Osteoblast (primary cell): Measurements from ENCODE around the gene CACNA2D3. TPM values are rescaled to one million over a fixed set of nuclear protein-coding genes. Genes with fewer than 3 reads are reported as not detected.
"Not testable (repeated sequence)": the region's sequence is repeated elsewhere in the genome, so short reads cannot be mapped to it uniquely, and the experiment has no call there.

Experiments used
- DNase-seq: peaks from one replicate; pipeline ENCODE4 v3.0.0; 2011; ENCODE audit warnings: low spot score, mixed read lengths; ENCODE audit not compliant: insufficient read length; ENCODE audit errors: missing footprints
- H2AFZ ChIP-seq: 2 replicates; pipeline ENCODE4 v1.6.0; 2011; ENCODE audit warnings: mild to moderate bottlenecking, low read length
- H3K27ac ChIP-seq: 2 replicates; pipeline ENCODE4 v1.5.1; 2011; ENCODE audit warnings: mild to moderate bottlenecking, low read depth, low read length, moderate library complexity
- H3K27me3 ChIP-seq: 2 replicates; pipeline ENCODE4 v1.6.0; 2012; ENCODE audit warnings: mild to moderate bottlenecking, control low read depth, inconsistent platforms, low read length, moderate library complexity; ENCODE audit not compliant: insufficient read depth
- H3K36me3 ChIP-seq: 2 replicates; pipeline ENCODE4 v1.5.1; 2011; ENCODE audit warnings: mild to moderate bottlenecking, low read length, control low read depth, moderate library complexity; ENCODE audit not compliant: insufficient read depth
- H3K4me1 ChIP-seq: 2 replicates; pipeline ENCODE4 v1.5.1; 2011; ENCODE audit warnings: mild to moderate bottlenecking, low read length, control low read depth, moderate library complexity; ENCODE audit not compliant: insufficient read depth
- H3K4me2 ChIP-seq: 2 replicates; pipeline ENCODE4 v1.6.0; 2011; ENCODE audit warnings: mild to moderate bottlenecking, low read length; ENCODE audit not compliant: insufficient read depth
- H3K4me3 ChIP-seq: fragments of 200-600 bp; sonication (generic); 3 replicates; pipeline ENCODE4 v1.5.1; 2012; ENCODE audit warnings: mild to moderate bottlenecking, low read length, inconsistent platforms; ENCODE audit not compliant: insufficient read depth
- H3K79me2 ChIP-seq: 2 replicates; pipeline ENCODE4 v1.6.0; 2012; ENCODE audit warnings: mild to moderate bottlenecking, low read length, control low read depth, inconsistent platforms; ENCODE audit not compliant: insufficient read depth
- H3K9me3 ChIP-seq: 2 replicates; pipeline ENCODE4 v1.5.1; 2011; ENCODE audit warnings: low read depth, low read length, control low read depth
- H4K20me1 ChIP-seq: 2 replicates; pipeline ENCODE4 v1.6.0; 2012; ENCODE audit warnings: mild to moderate bottlenecking, low read length, control low read depth; ENCODE audit not compliant: insufficient read depth
- total RNA-seq: library from RNA; depleted of rRNA; stranded (reverse); fragments of >200 nt; gene quantifications from 2 replicates; pipeline ENCODE4 v1.2.3, GENCODE V29; 2012
- TF ChIP-seq, protein P1 (sequence below): IDR thresholded peaks from 2 replicates; pipeline ENCODE4 v1.5.1; 2011; ENCODE audit warnings: mild to moderate bottlenecking, low read depth, low read length, moderate library complexity; ENCODE audit errors: extremely low read depth

The CACNA2D3 gene
- total RNA-seq, 1 donor = 0.36 TPM

DNA sequence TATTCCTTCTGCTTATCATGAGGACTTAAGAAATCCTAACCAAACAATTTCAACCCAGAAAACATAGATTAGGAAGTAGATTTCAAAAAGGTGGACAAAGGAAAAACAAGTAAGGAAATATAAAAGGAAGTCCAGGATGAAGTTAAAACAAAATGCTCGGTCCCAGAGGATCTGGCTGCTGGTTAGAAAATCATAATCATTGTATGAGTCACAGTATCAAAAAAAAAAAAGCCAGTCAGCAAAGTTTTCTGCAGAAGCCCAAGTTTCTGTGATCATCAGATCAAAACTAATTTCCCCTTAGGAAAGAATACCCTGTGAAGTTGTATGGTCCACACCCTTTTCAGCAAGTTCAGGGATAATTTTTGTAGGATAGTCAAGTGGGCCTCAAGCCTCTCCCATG lies 848.5 kb downstream of the CACNA2D3 start:
- Histone ChIP-seq H4K20me1 (no peaks in the 10 kb centered on the region), H3K4me1 (peaks cover 38% of the 10 kb centered on the region), H3K79me2 (no peaks in the 10 kb centered on the region), H3K27ac (peak overlapping the region; percentile 27), H2AFZ (no peak overlapping the region), H3K4me2 (peak overlapping the region; percentile 11), H3K9me3 (no peaks in the 10 kb centered on the region), H3K36me3 (no peaks in the 10 kb centered on the region), H3K4me3 (no peak overlapping the region), H3K27me3 (no peaks in the 10 kb centered on the region)
- peak; percentile 71 for DNase-seq
- TF ChIP-seq, protein P1, sequence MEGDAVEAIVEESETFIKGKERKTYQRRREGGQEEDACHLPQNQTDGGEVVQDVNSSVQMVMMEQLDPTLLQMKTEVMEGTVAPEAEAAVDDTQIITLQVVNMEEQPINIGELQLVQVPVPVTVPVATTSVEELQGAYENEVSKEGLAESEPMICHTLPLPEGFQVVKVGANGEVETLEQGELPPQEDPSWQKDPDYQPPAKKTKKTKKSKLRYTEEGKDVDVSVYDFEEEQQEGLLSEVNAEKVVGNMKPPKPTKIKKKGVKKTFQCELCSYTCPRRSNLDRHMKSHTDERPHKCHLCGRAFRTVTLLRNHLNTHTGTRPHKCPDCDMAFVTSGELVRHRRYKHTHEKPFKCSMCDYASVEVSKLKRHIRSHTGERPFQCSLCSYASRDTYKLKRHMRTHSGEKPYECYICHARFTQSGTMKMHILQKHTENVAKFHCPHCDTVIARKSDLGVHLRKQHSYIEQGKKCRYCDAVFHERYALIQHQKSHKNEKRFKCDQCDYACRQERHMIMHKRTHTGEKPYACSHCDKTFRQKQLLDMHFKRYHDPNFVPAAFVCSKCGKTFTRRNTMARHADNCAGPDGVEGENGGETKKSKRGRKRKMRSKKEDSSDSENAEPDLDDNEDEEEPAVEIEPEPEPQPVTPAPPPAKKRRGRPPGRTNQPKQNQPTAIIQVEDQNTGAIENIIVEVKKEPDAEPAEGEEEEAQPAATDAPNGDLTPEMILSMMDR = no peak

DNA sequence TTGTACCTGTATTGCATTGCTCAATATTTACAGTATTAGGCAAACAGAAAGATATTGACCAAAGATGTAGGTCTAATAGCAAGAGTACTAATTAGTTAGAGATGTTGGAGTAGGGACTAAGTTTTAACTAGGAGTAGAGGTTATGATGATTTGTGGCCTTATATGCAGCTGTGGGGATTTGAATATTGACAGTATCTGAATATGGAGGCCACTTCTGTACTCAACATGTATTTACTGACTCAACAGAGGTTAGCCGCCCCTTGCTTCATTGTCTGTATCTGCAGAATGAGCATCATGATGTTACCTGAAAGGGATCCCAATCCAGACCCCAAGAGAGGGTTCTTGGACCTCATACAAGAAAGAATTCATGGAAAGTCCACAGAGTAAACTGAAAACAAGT lies 855.1 kb downstream of the CACNA2D3 start:
- Histone ChIP-seq H2AFZ (no peak overlapping the region), H3K79me2 (no peaks in the 10 kb centered on the region), H3K4me2 (no peak overlapping the region), H3K9me3 (no peaks in the 10 kb centered on the region), H3K36me3 (no peaks in the 10 kb centered on the region), H3K4me3 (no peak overlapping the region), H4K20me1 (no peaks in the 10 kb centered on the region), H3K4me1 (no peaks in the 10 kb centered on the region), H3K27ac (no peak overlapping the region), H3K27me3 (no peaks in the 10 kb centered on the region)
- TF ChIP-seq, protein P1 = no peak
- DNase-seq = no peak

DNA sequence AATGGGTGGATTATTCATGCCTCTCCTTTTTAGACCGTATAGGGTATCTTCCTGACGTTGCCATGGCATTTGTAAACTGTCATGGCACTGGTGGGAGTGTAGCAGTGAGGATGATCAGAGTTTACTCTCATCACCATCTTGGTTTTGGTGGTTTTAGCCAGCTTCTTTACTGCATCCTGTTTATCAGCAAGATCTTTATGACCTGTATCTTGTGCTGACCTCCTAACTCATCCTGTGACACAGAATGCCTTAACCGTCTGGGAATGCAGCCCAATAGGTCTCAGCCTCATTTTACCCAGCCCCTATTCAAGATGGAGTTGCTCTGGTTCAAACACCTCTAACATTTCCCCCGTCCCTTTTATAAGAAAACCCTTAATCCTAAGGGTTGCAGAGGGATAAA lies 855.6 kb downstream of the CACNA2D3 start:
- H3K9me3 ChIP-seq, H4K20me1 ChIP-seq: not testable (repeated sequence)

DNA sequence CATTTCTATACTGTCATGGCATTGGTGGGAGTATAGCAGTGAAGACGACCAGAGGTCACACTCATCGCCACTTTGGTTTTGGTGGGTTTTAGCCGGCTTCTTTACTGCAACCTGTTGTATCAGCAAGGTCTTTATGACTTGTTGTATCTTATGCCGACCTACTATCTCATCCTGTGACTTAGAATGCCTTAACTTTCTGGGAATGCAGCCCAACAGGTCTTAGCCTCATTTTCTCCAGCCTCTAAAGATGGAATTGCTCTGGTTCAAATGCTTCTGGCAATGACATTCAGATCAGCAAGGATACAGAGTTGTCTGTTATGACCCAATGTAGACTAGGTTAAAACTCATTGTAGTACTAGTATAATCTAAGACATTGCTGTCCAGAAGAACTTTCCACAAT lies 860.5 kb downstream of the CACNA2D3 start:
- Histone ChIP-seq H3K4me1 (no peaks in the 10 kb centered on the region), H3K4me3 (no peak overlapping the region), H3K27ac (no peak overlapping the region), H3K9me3 (no peaks in the 10 kb centered on the region), H3K36me3 (no peaks in the 10 kb centered on the region), H2AFZ (no peak overlapping the region), H4K20me1 (no peaks in the 10 kb centered on the region), H3K27me3 (no peaks in the 10 kb centered on the region), H3K4me2 (no peak overlapping the region), H3K79me2 (no peaks in the 10 kb centered on the region)
- DNase-seq = no peak
- TF ChIP-seq, protein P1 = no peak

More for the DNA sequence above, 855.6 kb downstream of the CACNA2D3 start:
- H3K27me3 ChIP-seq, H3K4me2 ChIP-seq, H3K4me1 ChIP-seq, DNase-seq, H3K36me3 ChIP-seq, H3K79me2 ChIP-seq, H2AFZ ChIP-seq, H3K27ac ChIP-seq, H3K4me3 ChIP-seq: not testable (repeated sequence)
